Duodenal mucosa (tissue), 2 donors: Measurements from ENCODE around the gene TNFRSF25.

Experiments
- H3K27ac ChIP-seq: one replicate; pipeline ENCODE4 v1.7.0; 2013; ENCODE audit warnings: low read depth, low read length
- H3K27me3 ChIP-seq, 2 donors: one replicate each; pipeline ENCODE4 v1.7.0; 2013; ENCODE audit warnings: low read length in 2 of 2, control low read depth in 1 of 2; ENCODE audit not compliant: insufficient read depth in 2 of 2, control insufficient read depth in 1 of 2
- H3K36me3 ChIP-seq, 2 donors: one replicate each; pipeline ENCODE4 v1.7.0; 2013; ENCODE audit warnings: low read length in 2 of 2, control low read depth in 1 of 2; ENCODE audit not compliant: insufficient read depth in 2 of 2, control insufficient read depth in 1 of 2
- H3K4me1 ChIP-seq, 2 donors: one replicate each; pipeline ENCODE4 v1.7.0; 2013; ENCODE audit warnings: low read length in 2 of 2, control low read depth in 1 of 2; ENCODE audit not compliant: insufficient read depth in 2 of 2, control insufficient read depth in 1 of 2
- H3K4me3 ChIP-seq, 2 donors: one replicate each; pipeline ENCODE4 v1.7.0; 2013; ENCODE audit warnings: low read length in 2 of 2, low read depth in 1 of 2
- H3K9ac ChIP-seq, 2 donors: one replicate each; pipeline ENCODE4 v1.7.0; 2013; ENCODE audit warnings: low read length in 2 of 2, low read depth in 1 of 2
- H3K9me3 ChIP-seq, 2 donors: one replicate each; pipeline ENCODE4 v1.7.0; 2013; ENCODE audit warnings: low read length in 2 of 2, control low read depth in 1 of 2; ENCODE audit not compliant: control insufficient read depth in 1 of 2

The TNFRSF25 gene

GRCh38 chr1:6509220-6509918 is 43.4 kb upstream of the TNFRSF25 start:
- H3K27ac ChIP-seq = no peak overlapping the region
- no peaks in the 10 kb centered on the region for H3K4me1 ChIP-seq
- H3K9me3 ChIP-seq = no peaks in the 10 kb centered on the region
- H3K9ac ChIP-seq = no peak overlapping the region
- no peaks in the 10 kb centered on the region for H3K36me3 ChIP-seq
- H3K4me3 ChIP-seq = no peak overlapping the region
- no peaks in the 10 kb centered on the region for H3K27me3 ChIP-seq

GRCh38 chr1:6508816-6509189 is 42.8 kb upstream of the TNFRSF25 start:
- Histone ChIP-seq H3K4me3 (no peak overlapping the region), H3K27me3 (no peaks in the 10 kb centered on the region), H3K9me3 (no peaks in the 10 kb centered on the region), H3K36me3 (no peaks in the 10 kb centered on the region), H3K4me1 (no peaks in the 10 kb centered on the region), H3K27ac (no peak overlapping the region), H3K9ac (no peak overlapping the region)

- Histone ChIP-seq H3K9me3 (no peaks in the 10 kb centered on the region), H3K4me1 (no peaks in the 10 kb centered on the region), H3K27ac (no peak overlapping the region), H3K36me3 (no peaks in the 10 kb centered on the region), H3K4me3 (no peak overlapping the region), H3K9ac (no peak overlapping the region), H3K27me3 (no peaks in the 10 kb centered on the region)
Measured at GRCh38 chr1:6508154-6508815, 42.3 kb upstream of the TNFRSF25 start.

GRCh38 chr1:6507461-6507911 is 41.5 kb upstream of the TNFRSF25 start:
- H3K9ac ChIP-seq = no peak overlapping the region
- H3K27me3 ChIP-seq = no peaks in the 10 kb centered on the region
- no peaks in the 10 kb centered on the region for H3K36me3 ChIP-seq
- no peaks in the 10 kb centered on the region for H3K4me1 ChIP-seq
- H3K4me3 ChIP-seq = no peak overlapping the region
- no peak overlapping the region for H3K27ac ChIP-seq
- no peaks in the 10 kb centered on the region for H3K9me3 ChIP-seq

GRCh38 chr1:6507037-6507428 is 41.1 kb upstream of the TNFRSF25 start:
- H3K9me3 ChIP-seq = no peaks in the 10 kb centered on the region
- H3K27me3 ChIP-seq = peaks cover 0 to 2% of the 10 kb centered on the region in 2 donors
- no peaks in the 10 kb centered on the region for H3K36me3 ChIP-seq
- no peak overlapping the region for H3K9ac ChIP-seq
- H3K27ac ChIP-seq = no peak overlapping the region
- no peak overlapping the region for H3K4me3 ChIP-seq
- H3K4me1 ChIP-seq = no peaks in the 10 kb centered on the region

GRCh38 chr1:6506210-6507036 is 40.5 kb upstream of the TNFRSF25 start:
- Histone ChIP-seq H3K9ac (no peak overlapping the region), H3K4me1 (no peaks in the 10 kb centered on the region), H3K36me3 (no peaks in the 10 kb centered on the region), H3K4me3 (no peak overlapping the region), H3K27me3 (peaks cover 0 to 3% of the 10 kb centered on the region in 2 donors), H3K27ac (no peak overlapping the region), H3K9me3 (no peaks in the 10 kb centered on the region)

GRCh38 chr1:6505367-6506209 is 39.6 kb upstream of the TNFRSF25 start:
- H3K27ac ChIP-seq = no peak overlapping the region
- peaks cover 3 to 4% of the 10 kb centered on the region in 2 donors for H3K27me3 ChIP-seq
- no peaks in the 10 kb centered on the region for H3K4me1 ChIP-seq
- no peaks in the 10 kb centered on the region for H3K36me3 ChIP-seq
- no peaks in the 10 kb centered on the region for H3K9me3 ChIP-seq
- no peak overlapping the region for H3K9ac ChIP-seq
- H3K4me3 ChIP-seq = no peak overlapping the region

GRCh38 chr1:6504887-6505286 is 38.9 kb upstream of the TNFRSF25 start:
- Histone ChIP-seq H3K27ac (no peak overlapping the region), H3K27me3 (peaks cover 3 to 4% of the 10 kb centered on the region in 2 donors), H3K4me1 (no peaks in the 10 kb centered on the region), H3K4me3 (no peak overlapping the region), H3K9me3 (no peaks in the 10 kb centered on the region), H3K9ac (no peak overlapping the region), H3K36me3 (no peaks in the 10 kb centered on the region)

- Histone ChIP-seq H3K9me3 (no peaks in the 10 kb centered on the region), H3K27me3 (peaks cover 3 to 5% of the 10 kb centered on the region in 2 donors), H3K36me3 (no peaks in the 10 kb centered on the region), H3K4me1 (no peaks in the 10 kb centered on the region), H3K9ac (no peak overlapping the region), H3K27ac (no peak overlapping the region), H3K4me3 (no peak overlapping the region)
Measured at GRCh38 chr1:6503884-6504602, 38.1 kb upstream of the TNFRSF25 start.
